Mesenchymal stem cell (in vitro differentiated cells and primary cell): ENCODE results near the gene PKP3.

ENCODE experiments used
- DNase-seq: peaks from one replicate; pipeline ENCODE4 v3.0.0-alpha.2; 2013
- H2AFZ ChIP-seq: one replicate; pipeline ENCODE4 v1.6.1; 2013; ENCODE audit warnings: low read depth, mild to moderate bottlenecking, control low read depth, inconsistent platforms, low read length, moderate library complexity
- H2AK5ac ChIP-seq: 2 replicates; pipeline ENCODE4 v1.6.1; 2013; ENCODE audit warnings: low read length, moderate library complexity, mild to moderate bottlenecking, inconsistent platforms; ENCODE audit not compliant: severe bottlenecking
- H2BK120ac ChIP-seq: one replicate; pipeline ENCODE4 v1.6.1; 2013; ENCODE audit warnings: low read depth, mild to moderate bottlenecking, inconsistent platforms, low read length, moderate library complexity
- H2BK12ac ChIP-seq, 2 experiments: one replicate each; pipeline ENCODE4 v1.6.1; 2013; ENCODE audit warnings: inconsistent platforms in 2 of 2, low read length in 2 of 2, mild to moderate bottlenecking in 2 of 2, moderate library complexity in 2 of 2, control low read depth in 1 of 2
- H2BK15ac ChIP-seq: one replicate; pipeline ENCODE4 v1.6.1; 2013; ENCODE audit warnings: mild to moderate bottlenecking, low read depth, inconsistent platforms; ENCODE audit not compliant: poor library complexity, severe bottlenecking
- H2BK5ac ChIP-seq: 2 replicates; pipeline ENCODE4 v1.6.1; 2013; ENCODE audit warnings: low read depth, mild to moderate bottlenecking, low read length, control low read depth, inconsistent platforms; ENCODE audit not compliant: poor library complexity, severe bottlenecking
- H3K14ac ChIP-seq, 2 experiments: one replicate each; pipeline ENCODE4 v1.6.1; 2013; ENCODE audit warnings: inconsistent platforms in 2 of 2, low read length in 2 of 2, control low read depth in 1 of 2, mild to moderate bottlenecking in 1 of 2, moderate library complexity in 1 of 2
- H3K18ac ChIP-seq, 2 experiments: one replicate each; pipeline ENCODE4 v1.6.1; 2013; ENCODE audit warnings: inconsistent platforms in 2 of 2, low read length in 2 of 2, control low read depth in 1 of 2, low read depth in 1 of 2, mild to moderate bottlenecking in 1 of 2
- H3K23ac ChIP-seq, 2 experiments: one replicate each; pipeline ENCODE4 v1.6.1; 2013; ENCODE audit warnings: inconsistent platforms in 2 of 2, low read length in 2 of 2, mild to moderate bottlenecking in 2 of 2, moderate library complexity in 2 of 2, control low read depth in 1 of 2
- H3K27ac ChIP-seq: 2 replicates; pipeline ENCODE4 v1.5.1; 2013; ENCODE audit warnings: mild to moderate bottlenecking, moderate library complexity, low read length, control low read depth, inconsistent platforms; ENCODE audit not compliant: poor library complexity, severe bottlenecking
- H3K27me3 ChIP-seq, 2 experiments: 2 replicates each; pipeline versions ENCODE4 v1.6.1 to v1.7.0; 2013; ENCODE audit warnings: low read length in 2 of 2, mild to moderate bottlenecking in 2 of 2, moderate library complexity in 2 of 2, control low read depth in 1 of 2, inconsistent platforms in 1 of 2; ENCODE audit not compliant: control insufficient read depth in 1 of 2, insufficient read depth in 1 of 2
- H3K36me3 ChIP-seq, 2 experiments: 2 replicates each; pipeline versions ENCODE4 v1.6.1 to v1.7.0; 2013; ENCODE audit warnings: low read length in 2 of 2, control low read depth in 1 of 2, inconsistent platforms in 1 of 2, low read depth in 1 of 2, mild to moderate bottlenecking in 1 of 2; ENCODE audit not compliant: insufficient read depth in 2 of 2, control insufficient read depth in 1 of 2
- H3K4ac ChIP-seq, 2 experiments: one replicate each; pipeline ENCODE4 v1.6.1; 2013; ENCODE audit warnings: inconsistent platforms in 2 of 2, low read length in 2 of 2, mild to moderate bottlenecking in 2 of 2, moderate library complexity in 2 of 2, control low read depth in 1 of 2, low read depth in 1 of 2
- H3K4me1 ChIP-seq: 2 replicates; pipeline ENCODE4 v1.6.1; 2013; ENCODE audit warnings: low read depth, low read length, control low read depth; ENCODE audit not compliant: control insufficient read depth, insufficient read depth
- H3K4me2 ChIP-seq: 2 replicates; pipeline ENCODE4 v1.6.1; 2013; ENCODE audit warnings: low read length, mild to moderate bottlenecking, inconsistent platforms; ENCODE audit not compliant: poor library complexity, severe bottlenecking
- H3K4me3 ChIP-seq, 2 experiments: 2 replicates each; pipeline versions ENCODE4 v1.5.1 to v1.7.0; 2013; ENCODE audit warnings: low read length in 2 of 2, mild to moderate bottlenecking in 2 of 2, control low read depth in 1 of 2, low read depth in 1 of 2; ENCODE audit not compliant: insufficient read depth in 1 of 2
- H3K79me1 ChIP-seq: replicated peaks from 2 replicates; pipeline ENCODE4 v1.6.1; 2013; ENCODE audit warnings: mild to moderate bottlenecking, control low read depth, low read length, inconsistent platforms; ENCODE audit not compliant: poor library complexity, severe bottlenecking
- H3K9ac ChIP-seq: 2 replicates; pipeline ENCODE4 v1.7.0; 2013; ENCODE audit warnings: mild to moderate bottlenecking, low read length, moderate library complexity
- H3K9me3 ChIP-seq: 2 replicates; pipeline ENCODE4 v1.7.0; 2013; ENCODE audit warnings: mild to moderate bottlenecking, low read length; ENCODE audit not compliant: control insufficient read depth
- H4K8ac ChIP-seq: one replicate; pipeline ENCODE4 v1.6.1; 2013; ENCODE audit warnings: inconsistent platforms, mild to moderate bottlenecking, low read length, moderate library complexity
- H4K91ac ChIP-seq: one replicate; pipeline ENCODE4 v1.6.1; 2013; ENCODE audit warnings: mild to moderate bottlenecking, low read length, inconsistent platforms
- WGBS: methylation state at CpG from one replicate; pipeline ENCODE4 v1.1.7; 2013; ENCODE audit warnings: mixed read lengths; 5-methylcytosine and 5-hydroxymethylcytosine counted together

PKP3 gene

GRCh38 chr11:416757-417621 lies 23.0 kb downstream of the PKP3 start:
- peak overlapping the region in 1 of 2 experiments; percentile 43 for H3K23ac ChIP-seq
- peak; percentile 49 for DNase-seq
- no peaks in the 10 kb centered on the region for H3K79me1 ChIP-seq
- peak overlapping the region; percentile 95 for H3K4me2 ChIP-seq
- peaks cover 48% of the 10 kb centered on the region for H3K4me1 ChIP-seq
- H3K4me3 ChIP-seq, result peak overlapping the region; percentile 54 to 59
- H3K14ac ChIP-seq, result peak overlapping the region in 1 of 2 experiments; percentile 85
- peak overlapping the region; percentile 56 for H2AFZ ChIP-seq
- H2BK12ac ChIP-seq, result peak overlapping the region in 1 of 2 experiments; percentile 89
- no peak overlapping the region for H3K9ac ChIP-seq
- peaks cover 0 to 2% of the 10 kb centered on the region in 2 experiments for H3K36me3 ChIP-seq
- H4K91ac ChIP-seq, result peak overlapping the region; percentile 89
- 2% methylated on average over 68 of the region's 97 CpGs for WGBS
- H2BK5ac ChIP-seq, result no peak overlapping the region
- H2BK120ac ChIP-seq, result peak overlapping the region; percentile 83
- peak overlapping the region; percentile 89 for H2BK15ac ChIP-seq
- H3K4ac ChIP-seq, result peak overlapping the region; percentile 42 to 81
- H4K8ac ChIP-seq, result peak overlapping the region; percentile 96
- H3K9me3 ChIP-seq, result no peaks in the 10 kb centered on the region
- H3K27ac ChIP-seq, result no peak overlapping the region
- peaks cover 0 to 52% of the 10 kb centered on the region in 2 experiments for H3K27me3 ChIP-seq
- H3K18ac ChIP-seq, result peak overlapping the region; percentile 88 to 98
- no peak overlapping the region for H2AK5ac ChIP-seq

- Histone ChIP-seq H3K36me3 (peaks cover 0 to 2% of the 10 kb centered on the region in 2 experiments), H3K4me1 (peaks cover 45% of the 10 kb centered on the region), H2BK5ac (no peak overlapping the region), H4K8ac (no peak overlapping the region), H2BK15ac (peak overlapping the region; percentile 89), H2AK5ac (no peak overlapping the region), H2AFZ (no peak overlapping the region), H2BK12ac (peak overlapping the region in 1 of 2 experiments; percentile 3), H3K14ac (no peak overlapping the region), H2BK120ac (no peak overlapping the region), H3K79me1 (no peaks in the 10 kb centered on the region), H3K9me3 (no peaks in the 10 kb centered on the region), H3K4ac (no peak overlapping the region), H3K18ac (peak overlapping the region in 1 of 2 experiments; percentile 98), H3K9ac (no peak overlapping the region), H3K27me3 (peaks cover 0 to 52% of the 10 kb centered on the region in 2 experiments), H4K91ac (no peak overlapping the region), H3K4me2 (peak overlapping the region; percentile 95), H3K27ac (no peak overlapping the region), H3K23ac (no peak overlapping the region), H3K4me3 (no peak overlapping the region)
- WGBS, result 72% methylated on average over 18 of the region's 19 CpGs
- DNase-seq, result no peak
These were observed 23.8 kb downstream of the PKP3 start for GRCh38 chr11:417652-418342.

- Histone ChIP-seq H2AK5ac (no peak overlapping the region), H3K36me3 (peaks cover 0 to 2% of the 10 kb centered on the region in 2 experiments), H3K4me3 (no peak overlapping the region), H2BK15ac (peak overlapping the region; percentile 70), H2BK5ac (no peak overlapping the region), H3K9ac (no peak overlapping the region), H2BK120ac (no peak overlapping the region), H3K9me3 (no peaks in the 10 kb centered on the region), H3K4ac (no peak overlapping the region), H4K8ac (peak overlapping the region; percentile 5), H3K27ac (no peak overlapping the region), H2AFZ (no peak overlapping the region), H2BK12ac (no peak overlapping the region), H3K14ac (no peak overlapping the region), H3K18ac (no peak overlapping the region), H3K4me2 (no peak overlapping the region), H3K79me1 (no peaks in the 10 kb centered on the region), H3K27me3 (peaks cover 0 to 55% of the 10 kb centered on the region in 2 experiments), H3K4me1 (peaks cover 37% of the 10 kb centered on the region), H4K91ac (no peak overlapping the region), H3K23ac (no peak overlapping the region)
- no peak for DNase-seq
- WGBS, result 92% methylated on average over 30 of the region's 30 CpGs
These were observed 24.6 kb downstream of the PKP3 start for GRCh38 chr11:418343-419247.
